GM12873 (cell line): ENCODE data around the gene SEC14L1.

ENCODE experiments used
- TF ChIP-seq, protein P1 (sequence below): IDR thresholded peaks from 2 replicates; pipeline ENCODE4 v1.5.1; 2012; ENCODE audit warnings: low read depth, mild to moderate bottlenecking, moderate library complexity, low read length, control low read depth; ENCODE audit not compliant: insufficient read depth; ENCODE audit errors: missing control alignments

The SEC14L1 gene

DNA sequence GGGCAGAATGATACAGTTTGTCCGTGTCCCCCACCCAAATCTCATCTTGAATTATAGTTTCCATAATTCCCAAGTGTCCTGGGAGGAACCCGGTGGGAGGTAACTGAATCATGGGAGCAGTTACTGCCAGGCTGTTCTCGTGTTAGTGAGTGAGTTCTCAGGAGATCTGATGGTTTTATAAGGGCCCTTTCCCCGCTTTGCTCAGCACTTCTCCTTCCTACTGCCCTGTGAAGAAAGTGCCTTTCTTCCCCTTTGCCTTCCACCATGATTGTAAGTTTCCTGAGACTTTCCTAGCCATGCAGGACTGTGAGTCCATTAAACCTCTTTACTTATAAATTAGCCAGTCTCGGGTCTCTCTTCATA, 28.9 kb upstream of the SEC14L1 start:
- TF ChIP-seq, protein P1, sequence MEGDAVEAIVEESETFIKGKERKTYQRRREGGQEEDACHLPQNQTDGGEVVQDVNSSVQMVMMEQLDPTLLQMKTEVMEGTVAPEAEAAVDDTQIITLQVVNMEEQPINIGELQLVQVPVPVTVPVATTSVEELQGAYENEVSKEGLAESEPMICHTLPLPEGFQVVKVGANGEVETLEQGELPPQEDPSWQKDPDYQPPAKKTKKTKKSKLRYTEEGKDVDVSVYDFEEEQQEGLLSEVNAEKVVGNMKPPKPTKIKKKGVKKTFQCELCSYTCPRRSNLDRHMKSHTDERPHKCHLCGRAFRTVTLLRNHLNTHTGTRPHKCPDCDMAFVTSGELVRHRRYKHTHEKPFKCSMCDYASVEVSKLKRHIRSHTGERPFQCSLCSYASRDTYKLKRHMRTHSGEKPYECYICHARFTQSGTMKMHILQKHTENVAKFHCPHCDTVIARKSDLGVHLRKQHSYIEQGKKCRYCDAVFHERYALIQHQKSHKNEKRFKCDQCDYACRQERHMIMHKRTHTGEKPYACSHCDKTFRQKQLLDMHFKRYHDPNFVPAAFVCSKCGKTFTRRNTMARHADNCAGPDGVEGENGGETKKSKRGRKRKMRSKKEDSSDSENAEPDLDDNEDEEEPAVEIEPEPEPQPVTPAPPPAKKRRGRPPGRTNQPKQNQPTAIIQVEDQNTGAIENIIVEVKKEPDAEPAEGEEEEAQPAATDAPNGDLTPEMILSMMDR = no peak

DNA sequence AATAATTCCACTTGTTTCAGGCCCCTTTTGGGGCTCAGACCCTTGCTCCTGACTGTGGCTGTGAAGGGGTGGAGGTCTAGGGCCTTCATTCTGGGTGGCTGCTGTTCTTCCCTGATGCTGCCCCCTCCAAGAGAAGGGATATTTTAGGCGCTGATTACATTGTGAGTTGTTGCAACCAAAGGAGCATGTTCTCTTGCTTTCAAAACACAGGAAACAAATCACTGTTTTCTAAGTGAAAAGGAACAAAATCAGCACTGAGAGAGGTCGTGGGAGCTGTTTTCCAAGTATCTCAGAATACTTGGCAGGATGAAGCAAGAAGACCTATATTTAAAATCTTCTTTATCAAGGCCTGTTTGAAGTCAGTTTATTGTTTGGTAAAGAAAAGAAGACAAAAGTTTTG, 25.3 kb upstream of the SEC14L1 start:
- TF ChIP-seq, protein P1 = no peak

DNA sequence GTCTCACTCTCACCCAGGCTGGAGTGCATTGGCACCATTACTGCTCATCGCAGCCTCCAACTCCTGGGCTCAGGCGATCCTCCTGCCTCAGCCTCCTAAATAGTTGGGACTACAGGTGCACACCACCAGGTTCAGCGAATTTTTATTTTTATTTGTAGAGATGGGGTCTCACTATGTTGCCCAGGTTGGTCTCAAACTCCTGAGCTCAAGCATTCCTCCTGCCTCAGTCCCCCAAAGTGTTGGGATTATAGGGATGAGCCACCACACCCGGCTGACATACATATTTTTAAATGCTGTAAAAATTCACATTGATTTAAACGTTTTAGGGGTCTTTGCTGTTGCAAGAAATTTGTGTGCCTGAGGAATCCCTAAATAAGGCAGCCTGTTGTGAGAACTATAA, 24.8 kb upstream of the SEC14L1 start:
- TF ChIP-seq, protein P1 = no peak

DNA sequence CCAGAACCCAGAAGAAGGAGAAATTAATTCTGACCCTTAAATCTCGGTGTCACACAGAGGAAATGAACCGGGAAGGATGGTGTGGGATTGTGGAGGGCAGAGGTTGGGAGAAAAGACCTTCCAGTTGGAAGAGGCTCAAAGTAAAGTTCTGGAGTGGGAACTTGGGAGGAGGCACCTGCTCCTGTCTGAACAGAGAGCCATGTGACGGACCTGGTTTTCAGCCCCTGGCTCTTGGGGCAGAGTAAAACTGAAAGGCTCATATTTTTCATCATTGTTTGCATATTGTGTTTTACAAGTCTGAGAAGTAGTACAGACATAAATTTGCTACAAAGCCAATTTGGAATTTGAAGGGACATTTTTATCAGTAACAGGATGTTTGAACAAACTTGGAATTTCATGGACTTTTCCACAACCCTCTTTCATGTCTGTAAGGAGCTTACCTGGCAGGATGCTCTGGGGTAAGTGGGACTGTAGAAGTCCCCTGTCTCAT, 24.4 kb upstream of the SEC14L1 start:
- TF ChIP-seq, protein P1 = no peak

DNA sequence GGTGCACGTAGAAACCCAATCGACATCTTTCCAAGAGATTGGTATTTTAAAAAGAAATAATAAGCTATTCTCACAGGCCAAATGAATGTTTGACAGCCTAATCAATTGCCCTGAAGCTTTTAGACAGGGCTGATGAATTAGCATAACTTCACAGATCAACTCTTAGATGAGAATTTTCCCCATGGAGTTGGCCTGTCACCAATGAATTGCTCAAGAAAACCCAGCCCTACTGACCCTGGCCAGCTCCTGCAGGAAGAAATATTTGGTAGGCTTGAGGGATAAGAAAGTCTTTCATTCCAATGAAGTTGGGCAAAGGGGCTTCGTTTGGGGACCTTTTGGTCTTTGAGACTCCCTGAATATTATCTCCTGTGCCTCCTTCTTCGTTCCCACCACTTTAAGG, 23.4 kb upstream of the SEC14L1 start:
- TF ChIP-seq, protein P1 = no peak

DNA sequence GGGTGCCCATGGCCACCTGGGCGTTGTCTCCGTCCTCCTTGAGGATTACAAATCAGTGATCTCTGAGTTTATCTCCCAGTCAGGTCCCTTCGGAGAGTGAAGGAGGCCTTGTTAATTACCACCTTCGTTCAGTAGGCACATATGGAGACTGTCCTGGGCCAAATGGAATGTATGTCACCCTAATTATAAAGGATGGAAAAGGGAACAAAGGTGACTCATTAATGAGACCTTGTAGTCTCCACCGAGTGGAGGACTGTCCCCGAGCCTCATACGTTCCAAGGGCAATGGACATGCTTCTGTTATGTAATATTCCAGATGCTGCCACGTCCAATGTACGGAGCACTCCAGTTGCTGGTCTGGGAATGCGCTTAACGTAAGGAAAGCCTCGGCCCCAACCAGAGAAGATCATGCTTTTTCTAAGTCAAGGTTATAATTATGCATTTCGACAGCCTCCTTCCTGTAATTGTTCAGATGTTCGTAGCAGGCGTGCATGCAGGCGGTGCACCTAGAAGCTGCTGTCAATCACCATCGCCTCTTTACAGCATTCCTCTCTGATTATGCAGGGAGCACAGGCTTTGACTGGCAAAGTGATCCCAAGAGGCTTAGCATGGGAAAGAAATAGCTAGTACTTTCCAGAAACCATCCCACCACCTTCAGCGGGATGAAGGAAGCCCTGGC, 22.4 kb upstream of the SEC14L1 start:
- TF ChIP-seq, protein P1 = no peak

DNA sequence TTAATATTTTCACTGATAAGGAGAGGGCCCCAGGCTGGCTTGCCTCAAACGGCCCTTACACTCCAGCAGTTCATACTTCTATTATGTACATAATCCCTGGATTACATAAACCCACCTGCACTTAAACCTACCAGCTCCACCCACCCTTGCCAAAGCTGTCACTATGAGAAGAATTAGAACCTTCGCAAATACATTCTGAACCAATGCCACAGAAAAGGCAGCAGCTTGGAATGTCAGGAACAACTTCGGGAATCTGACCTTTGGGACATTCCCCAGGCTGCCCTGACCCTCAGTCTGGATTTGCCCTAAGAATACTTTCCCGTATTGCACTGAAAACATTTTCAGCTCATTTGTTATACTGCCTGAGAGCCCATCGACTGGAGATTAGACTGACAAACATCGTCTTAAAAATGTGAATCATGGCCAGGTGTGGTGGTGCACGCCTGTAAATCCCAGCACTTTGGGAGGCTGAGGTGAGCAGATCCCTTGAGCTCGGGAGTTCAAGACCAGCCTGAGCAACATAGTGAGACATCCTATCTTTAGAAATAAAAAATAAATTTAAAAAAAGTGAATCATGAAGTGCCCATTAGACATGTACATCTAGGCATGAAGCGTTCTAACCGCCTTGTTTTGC, 21.0 kb upstream of the SEC14L1 start:
- TF ChIP-seq, protein P1 = no peak
